GM21526 (cell line): ENCODE results near the gene ZNF22.

Experiments used
- ATAC-seq: cut with Tn5 transposase; IDR thresholded peaks from one replicate; pipeline ENCODE4 v1.9.1; 2021; ENCODE audit warnings: moderate library complexity; ENCODE audit not compliant: unreplicated experiment, low FRiP score

Gene ZNF22

DNA sequence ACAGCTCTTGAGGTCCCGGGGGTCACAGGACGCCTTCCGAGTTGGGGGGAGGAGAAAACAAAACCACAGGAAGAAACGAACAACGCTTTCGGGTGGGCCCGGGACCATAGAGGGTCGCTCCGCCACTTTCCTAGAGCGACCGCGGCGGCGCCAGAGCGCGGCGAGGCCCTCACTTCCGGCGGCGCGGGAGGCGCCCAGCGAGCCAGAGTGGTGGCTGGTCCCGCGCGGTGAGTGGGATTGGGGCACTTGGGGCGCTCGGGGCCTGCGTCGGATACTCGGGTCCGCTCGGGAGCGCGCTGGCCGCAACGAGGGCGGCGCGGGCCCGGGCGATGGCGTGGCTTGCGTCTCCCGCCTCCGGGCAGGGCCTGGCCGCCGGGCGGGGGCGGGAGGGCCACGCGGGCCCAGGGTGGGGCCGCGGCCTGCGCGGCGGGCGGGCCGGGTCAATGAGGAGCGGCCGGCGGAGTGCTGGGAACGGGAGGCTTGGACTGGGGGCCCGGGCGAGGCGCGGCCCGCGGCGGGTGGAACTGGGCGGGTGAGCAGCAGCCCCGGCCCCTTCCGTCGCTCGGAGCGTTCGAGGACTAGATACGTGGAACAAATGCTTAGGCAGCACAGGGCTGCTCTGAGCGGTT, at the start of gene ZNF22:
Gene ZNF22, plus strand, starts transcription at position 172 of the 629 bp plus-strand sequence. CDS start 2,446 bp downstream, outside the sequence.
- peak; percentile 77 for ATAC-seq

DNA sequence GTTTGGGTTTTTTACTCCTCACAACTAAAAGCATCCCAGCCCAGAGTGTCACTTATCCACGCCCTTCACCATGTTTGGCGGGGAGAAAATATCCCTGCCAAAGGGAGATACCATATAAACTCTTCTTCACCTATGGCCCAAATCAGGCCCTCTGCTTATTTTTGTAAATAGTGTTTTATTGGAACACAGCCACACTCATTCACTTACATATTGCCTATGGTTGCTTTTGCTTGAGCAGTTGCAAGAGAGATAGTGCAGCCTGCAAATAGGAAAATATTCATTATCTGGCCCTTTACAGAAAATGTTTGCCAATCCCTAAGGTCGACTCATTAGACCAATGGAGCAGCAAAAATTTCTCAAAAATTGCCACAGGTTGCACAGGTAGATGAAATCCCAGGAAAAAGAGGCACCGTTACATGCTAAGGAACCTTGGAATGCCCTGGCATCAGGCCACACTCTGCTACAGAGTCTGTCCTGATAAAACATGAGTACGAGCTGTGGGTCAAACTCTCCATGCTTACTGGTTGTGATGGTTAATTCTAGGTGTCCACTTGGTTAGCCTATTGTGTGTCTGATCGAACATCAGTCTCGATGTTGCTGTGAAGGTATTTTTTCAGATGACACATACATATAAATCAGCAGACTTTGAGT, 49.0 kb upstream of the ZNF22 start:
- no peak for ATAC-seq

DNA sequence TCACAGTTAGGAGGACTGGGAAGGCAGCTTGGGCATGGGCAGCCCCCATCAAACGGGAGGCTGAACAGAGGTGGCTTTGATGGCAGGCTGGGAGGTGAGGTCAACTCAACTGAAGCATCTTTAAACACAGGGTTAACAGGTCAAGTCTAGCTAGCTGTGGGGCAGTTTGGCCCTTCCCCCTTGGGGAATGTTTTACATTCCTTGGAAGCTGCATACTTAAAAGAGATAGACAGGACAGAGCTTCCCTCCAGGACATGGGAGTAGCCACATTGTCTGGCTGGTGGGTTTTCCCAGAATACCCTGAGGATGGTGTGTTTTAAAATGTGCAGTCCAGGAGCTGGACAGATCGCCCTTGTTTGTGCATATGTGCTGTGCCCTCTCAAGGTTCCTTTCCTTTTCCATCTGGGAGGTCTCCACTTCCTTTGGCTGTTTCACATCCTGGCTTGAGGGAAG, 47.9 kb upstream of the ZNF22 start:
- no peak for ATAC-seq

DNA sequence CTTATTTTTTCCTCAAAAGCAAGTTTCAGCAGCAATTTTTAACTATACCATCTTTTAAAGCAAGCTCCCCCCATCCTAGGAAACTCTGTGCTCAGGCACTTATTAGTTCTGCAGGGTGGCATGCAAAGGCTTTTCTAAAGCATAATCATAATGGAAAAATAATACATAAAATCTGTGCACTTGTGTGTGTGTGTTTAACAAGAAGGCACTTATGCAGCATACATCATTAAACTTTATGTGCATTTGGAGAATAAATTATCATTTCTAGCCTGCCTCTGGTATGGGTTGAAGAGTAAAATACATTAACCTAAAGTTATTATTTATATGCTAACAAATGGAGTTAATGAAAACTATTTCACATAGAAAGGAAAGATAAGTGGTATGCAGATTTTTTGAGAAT, 46.7 kb upstream of the ZNF22 start:
- no peak for ATAC-seq

DNA sequence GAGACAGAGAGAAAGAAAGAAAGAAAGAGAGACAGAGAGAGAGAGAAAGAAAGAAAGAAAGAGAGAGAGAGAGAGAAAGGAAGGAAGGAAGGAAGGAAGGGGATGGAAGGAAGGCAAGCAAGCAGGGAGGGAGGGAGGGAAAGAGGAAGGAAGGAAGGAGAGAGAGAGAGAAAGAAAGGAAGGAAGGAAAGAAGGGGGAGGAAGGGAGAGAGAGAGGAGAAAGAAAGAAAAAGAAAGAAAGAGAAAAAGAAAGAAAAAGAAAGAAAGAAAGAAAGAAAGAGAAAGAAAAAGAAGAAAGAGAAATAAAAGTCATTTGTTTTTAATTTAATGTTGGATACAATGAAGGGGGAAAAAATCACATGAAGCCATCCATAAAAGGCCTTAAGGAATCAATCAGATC, 45.8 kb upstream of the ZNF22 start:
- no peak for ATAC-seq

DNA sequence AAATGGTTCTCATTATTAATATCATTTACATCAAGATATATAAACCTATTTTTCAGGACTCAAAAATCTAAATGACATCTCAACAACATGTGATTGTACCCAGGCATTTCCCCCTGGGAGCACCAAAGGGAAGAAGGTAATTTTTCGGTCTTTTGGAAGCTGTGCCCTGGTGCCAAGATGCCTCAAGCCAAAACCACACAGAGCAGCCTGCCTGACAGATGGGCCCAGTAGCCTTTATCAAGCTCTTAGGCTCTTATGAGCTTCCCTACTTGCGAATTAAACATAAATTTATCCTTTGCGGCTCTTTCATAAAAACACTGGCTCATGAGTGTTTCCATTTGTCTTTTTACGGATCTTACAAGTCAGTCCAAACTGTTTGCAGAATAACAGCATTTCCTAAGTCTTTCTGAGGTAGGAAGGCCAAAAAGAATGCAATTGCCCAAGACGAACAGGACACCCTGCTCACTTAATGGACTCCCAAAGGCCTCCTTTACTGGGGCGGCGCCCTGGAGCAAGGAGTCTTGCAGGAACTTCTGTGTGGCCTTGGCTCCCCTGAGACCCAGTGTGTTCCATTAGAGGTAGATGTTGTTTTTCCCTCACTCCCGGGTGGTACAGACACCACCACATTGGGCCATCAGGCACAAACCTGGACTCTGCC, 45.2 kb upstream of the ZNF22 start:
- no peak for ATAC-seq

DNA sequence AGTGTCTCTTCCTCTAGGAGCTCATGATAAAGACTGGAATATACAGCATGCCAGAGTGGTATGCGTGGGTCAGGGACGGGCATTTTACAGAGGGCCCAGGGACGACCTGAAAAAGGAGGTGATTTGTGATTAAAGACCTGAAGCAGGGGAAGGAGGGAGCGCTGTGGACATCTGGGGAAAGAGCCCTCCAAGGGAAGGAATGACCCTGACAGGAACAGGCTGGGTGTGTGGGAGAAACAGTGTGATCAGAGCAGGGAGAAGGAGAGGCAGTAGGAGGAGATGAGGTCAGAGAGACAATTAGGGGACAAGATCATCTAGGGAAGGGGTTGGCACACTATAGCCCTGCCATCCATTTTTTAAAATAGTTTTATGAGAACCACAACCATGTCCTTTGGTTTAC, 44.5 kb upstream of the ZNF22 start:
- no peak for ATAC-seq

DNA sequence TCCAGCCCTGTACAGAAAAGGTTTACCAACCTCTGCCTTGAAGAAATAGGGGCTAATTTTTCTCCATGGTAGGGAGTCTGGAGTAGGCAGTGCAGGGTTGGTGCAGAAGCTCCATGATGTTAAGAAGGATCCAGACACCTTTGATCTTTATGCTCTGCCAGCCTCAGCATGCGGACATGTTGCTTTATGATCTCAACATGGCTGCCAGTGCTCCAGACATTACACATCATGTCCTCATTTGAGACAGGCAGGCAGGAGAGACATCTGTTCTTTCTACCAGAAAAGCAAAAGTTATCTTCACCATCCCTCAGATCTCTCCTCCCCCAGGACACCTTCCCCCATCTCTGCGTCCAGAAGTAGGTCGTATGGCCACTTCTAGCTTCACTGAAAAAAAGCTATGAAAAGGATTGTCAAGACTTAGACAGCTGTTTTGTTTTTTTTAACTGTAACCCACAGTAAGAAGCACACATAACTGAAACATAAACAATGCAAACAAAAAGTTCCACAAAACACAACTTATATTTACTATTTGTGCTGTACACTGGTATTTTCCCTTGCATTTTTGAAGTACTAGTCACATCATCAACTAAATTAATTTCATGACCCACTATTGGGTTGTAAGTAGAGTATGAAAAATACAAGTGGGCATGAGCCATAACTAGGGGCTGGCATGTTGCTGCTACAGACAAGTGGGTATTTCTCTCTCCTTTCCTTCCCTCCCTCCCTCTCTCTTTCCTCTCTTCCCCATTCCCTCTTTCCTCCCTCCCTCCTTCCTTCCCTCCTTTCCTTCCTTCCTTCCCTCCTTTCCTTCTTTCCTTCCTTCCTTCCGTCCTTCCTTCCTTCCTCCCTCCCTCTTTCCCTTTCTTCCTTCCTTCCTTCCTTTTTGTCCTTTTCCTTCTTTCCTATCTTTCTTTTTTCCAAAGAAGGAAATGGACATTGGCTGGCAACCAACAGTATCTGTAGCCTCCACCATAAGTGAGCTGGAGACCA, 43.7 kb upstream of the ZNF22 start:
- ATAC-seq, result no peak

DNA sequence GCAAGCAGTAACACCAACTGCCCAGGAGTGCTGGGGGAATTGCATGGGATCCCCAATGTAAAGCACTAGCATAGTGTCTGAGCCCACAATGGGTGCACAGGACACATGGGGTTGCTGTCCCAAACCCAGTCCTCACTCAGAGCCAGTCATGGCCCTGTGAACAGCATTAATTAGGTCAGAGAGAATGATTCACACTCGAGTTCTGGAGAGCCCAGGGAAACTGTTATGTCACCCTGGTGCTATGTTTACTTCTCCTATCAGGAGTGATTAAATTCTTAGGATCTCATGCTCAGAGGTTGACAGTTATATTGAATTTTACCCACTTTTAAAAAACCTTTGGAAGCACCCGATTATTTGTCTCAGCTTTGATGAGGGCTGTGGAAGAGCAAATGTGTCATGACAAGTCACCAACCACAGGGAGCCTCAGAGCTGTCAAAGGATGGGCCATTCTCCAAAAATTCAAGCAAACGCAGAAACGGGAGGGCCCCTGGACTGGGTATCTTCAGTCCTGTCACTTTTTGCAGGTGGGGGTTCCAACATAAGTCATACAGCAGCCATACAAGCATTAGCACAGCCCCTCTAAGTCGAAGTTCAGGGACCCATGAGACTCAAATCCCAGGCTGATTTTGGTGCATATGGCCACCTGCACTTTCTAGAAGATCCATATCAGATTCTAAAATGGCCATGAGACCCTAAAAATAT, 42.4 kb upstream of the ZNF22 start:
- no peak for ATAC-seq

DNA sequence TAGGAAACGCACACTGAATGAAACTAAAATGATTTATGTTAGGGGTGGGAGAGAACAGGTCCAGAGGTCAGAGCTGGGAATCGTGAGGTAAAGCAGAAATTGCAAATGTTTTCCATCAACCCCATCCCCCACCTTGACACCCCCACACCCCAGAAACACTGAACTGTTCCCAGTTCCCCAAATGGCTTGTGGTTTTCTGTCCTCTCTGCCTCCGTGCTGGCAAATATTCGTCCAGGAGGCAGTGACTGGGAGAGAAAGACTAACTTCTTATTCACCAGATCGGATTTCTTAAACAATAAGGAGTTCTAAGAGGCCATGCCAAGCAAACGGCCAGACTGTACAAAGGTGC, 41.9 kb upstream of the ZNF22 start:
- ATAC-seq, result no peak

DNA sequence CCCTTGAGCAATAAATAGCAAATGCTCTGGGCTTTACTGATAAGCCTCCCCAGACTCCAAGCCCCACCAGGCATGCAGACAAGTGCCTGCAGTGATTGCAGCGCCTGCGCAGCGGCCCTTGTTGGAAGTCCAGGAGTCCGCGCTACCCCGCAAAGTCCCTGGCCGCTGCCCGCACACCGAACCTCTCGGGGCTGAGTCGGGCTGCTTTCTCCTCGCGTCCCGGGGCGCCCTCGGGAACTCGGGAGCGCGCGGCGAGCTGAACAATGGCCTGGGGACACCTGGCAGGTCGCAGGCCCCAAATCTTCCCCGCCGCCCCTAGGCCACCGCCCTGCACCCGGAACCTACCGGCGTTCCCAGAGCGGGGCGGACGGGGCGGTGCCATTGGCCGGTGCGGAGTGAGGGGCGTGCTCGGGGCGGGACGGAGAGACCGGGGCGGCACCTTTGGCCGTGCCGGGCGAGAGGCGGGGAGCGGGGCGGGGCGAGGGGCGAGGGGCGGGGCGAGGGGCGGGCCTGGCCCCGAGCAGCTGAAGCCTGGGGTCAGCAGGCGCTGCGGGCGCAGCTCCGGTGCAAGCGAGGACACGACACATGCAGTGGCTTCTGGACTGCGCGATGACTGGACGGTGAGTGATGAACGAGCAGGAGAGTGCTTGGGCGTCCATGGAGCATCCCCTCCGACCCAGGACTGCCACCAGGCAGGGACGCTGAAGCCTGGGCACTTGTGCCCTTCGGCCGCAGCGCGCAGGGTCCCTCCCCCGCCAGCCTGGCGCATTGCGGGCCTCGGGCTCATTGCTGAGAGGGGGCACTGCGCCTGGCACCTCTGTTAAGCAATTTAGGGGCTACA, 41.3 kb upstream of the ZNF22 start, which contains the start of gene RASSF4:
Gene RASSF4, plus strand, starts transcription at position 556 of the 841 bp plus-strand sequence. CDS start 10,401 bp downstream, outside the sequence.
- ATAC-seq, result peak; percentile 89

DNA sequence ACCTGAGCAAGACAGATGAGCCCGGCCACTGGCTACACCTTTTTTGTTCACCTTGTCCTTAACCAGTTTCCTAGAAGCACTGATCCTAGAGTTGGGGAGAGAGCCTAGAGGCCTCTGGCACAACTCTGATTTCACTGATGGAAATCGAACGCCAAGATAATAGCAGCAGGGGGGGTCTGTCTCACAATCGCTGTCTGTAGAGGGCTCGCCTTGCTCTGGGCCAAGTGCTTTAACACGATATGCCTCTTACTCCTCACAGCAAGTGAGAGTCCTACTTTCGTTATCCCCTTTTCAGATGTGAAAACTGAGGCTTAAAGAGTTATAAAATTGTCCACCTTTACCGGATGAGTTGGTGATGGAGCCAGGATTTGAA, 40.6 kb upstream of the ZNF22 start:
- ATAC-seq, result no peak

DNA sequence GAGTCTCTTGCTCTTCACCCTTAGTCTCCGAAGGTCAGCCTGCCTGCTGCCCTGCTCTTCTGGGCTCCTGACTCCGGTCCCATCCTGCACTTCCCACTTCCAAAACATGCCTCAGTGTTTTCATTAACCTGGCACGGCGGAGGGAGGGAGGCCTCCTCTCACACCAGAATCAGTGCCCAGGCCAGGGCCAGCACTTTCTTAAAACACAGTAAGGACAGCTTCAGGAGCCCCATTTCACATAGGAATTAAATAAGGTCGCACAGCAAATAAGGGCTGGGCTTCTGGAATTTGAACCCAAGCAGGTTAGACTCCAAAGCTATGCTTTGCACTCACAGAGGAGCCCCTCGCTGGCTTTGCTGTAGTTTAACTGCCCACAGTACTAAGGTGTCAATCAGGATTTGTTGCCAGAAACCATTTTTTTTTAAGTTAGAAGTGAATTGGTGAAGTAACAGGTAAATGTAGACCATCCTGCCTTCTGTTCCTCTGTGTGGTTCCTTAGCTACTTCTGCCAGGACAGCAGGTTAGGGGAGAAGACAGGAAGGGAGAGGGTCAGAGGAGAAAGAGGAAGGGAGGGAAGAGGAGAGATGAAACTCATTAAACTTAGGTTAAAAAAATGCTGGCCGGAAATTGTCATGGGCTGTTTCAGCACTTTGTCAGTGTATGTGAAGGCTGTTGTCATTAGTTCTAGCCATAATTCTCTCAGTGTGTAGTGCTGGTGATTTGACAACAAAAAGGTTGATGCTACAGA, 40.1 kb upstream of the ZNF22 start:
- no peak for ATAC-seq

DNA sequence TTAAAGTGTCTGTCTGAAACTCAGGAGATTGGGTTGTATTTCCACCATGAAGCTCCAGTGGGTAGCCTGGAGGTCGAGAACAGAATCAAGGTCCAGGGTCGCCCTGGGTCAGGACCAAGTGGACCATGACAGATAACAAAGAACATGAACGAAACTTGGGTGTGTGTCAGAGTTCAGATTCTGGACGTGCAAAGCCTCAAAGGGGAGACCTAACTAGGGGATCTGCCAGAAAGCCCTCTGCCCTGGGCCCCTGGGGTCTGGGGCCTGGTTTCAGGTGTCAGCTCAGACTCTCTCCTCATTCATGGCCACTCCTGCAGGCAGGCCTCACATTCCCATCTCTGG, 39.5 kb upstream of the ZNF22 start:
- ATAC-seq, result no peak

DNA sequence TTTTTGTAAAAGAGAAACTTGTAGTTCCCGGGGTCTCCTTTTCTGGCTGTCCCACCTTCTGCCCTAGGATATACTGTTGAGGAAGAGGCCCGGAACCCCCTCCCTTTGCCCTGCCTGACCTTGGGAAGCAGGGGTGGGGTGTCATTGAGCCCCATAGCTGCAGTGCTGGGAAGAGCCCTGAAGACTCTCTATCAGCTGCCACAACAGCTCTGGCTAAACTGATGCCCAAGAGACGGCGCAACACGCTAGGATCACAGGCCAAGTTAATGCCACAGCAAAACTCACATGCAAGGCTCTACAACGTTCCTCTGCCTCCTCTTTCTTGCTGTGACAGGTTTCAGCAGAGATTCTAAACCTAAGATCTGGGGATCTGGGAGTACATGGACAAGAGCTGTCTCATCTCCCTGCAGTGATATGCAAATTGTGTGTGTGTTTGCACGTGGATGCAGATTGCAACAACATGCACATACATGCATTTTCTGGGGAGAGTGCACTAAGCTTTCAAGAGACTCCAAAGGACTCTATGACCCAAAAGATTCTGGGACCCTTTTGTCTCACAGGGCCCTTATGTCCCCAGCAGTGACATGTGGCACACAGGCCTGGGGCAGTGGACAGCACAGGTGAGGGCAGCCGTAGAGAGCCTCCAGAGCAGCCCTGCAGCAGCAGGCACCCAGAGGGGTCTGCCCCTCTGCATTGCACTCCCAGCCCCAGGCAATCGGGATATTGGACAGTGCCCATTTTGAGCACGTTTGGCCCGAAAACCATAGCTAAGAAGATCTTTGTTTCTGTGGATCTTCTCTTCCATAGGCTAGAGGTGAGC, 38.6 kb upstream of the ZNF22 start:
- ATAC-seq, result no peak

DNA sequence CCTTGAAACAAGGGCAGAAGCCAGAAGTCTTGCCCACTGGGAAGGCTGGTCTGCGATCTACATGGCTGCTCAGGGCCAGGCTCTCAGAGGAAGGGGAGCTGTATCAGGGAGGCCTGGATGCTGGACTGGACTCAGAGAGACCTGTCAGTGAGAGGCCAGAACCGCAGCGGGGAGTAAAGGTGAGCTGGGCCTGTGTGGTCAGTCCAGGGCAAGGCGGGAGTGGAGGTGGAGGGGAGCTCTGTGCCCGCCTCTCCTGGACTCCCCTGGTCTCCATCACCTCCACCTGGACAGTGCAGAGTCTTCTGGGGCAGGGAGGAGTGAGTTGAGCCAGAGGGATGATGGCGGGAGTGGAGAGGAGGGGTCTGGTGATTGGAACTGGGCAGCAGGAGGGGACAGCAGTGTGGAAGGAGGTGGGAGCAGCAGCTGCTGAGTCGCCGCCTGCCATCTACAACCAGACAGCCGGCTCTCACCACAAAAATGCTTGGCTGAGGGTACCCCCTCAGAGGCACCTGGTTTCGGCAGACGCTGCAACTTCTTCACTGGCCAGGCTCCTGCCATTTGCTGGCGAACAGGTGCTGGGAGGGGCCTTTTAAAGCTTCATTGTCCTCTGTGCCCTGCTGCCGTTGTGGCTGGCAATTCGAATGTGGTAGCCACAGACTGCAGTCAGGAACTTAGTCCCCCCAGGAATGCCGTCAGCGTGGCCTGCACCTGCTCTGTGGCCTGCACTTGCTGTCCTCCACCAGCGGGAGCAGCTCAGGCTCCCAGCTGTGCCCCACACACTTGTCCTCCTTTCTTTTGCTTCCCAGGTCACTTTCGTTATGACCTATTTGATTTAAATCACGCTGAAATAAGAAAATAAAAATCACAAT, 37.6 kb upstream of the ZNF22 start:
- no peak for ATAC-seq
